ENCODE measurements around the gene MAFG.
"Not testable (repeated sequence)": the region's sequence is repeated elsewhere in the genome, so short reads cannot be mapped to it uniquely, and the experiment has no call there.

MAFG gene

GRCh38 chr17:81957691-81958432 lies 30.3 kb upstream of the MAFG start:
- no peak for DNase-seq

GRCh38 chr17:81956607-81957589 lies 29.4 kb upstream of the MAFG start:
- DNase-seq = no peak

GRCh38 chr17:81955756-81956544 lies 28.4 kb upstream of the MAFG start:
- no peak for DNase-seq

GRCh38 chr17:81955058-81955681 lies 27.6 kb upstream of the MAFG start:
- no peak for DNase-seq

GRCh38 chr17:81954131-81955057 lies 26.9 kb upstream of the MAFG start:
- no peak for DNase-seq

- not testable (repeated sequence) for DNase-seq
Measured at GRCh38 chr17:81953443-81953842, 25.9 kb upstream of the MAFG start.

GRCh38 chr17:81952792-81953228 lies 25.3 kb upstream of the MAFG start:
- DNase-seq = no peak

- DNase-seq = no peak
Measured at GRCh38 chr17:81951785-81952684, 24.5 kb upstream of the MAFG start.

GRCh38 chr17:81950501-81950900 lies 23.0 kb upstream of the MAFG start:
- no peak for DNase-seq

GRCh38 chr17:81948635-81949378 lies 21.3 kb upstream of the MAFG start:
- DNase-seq = no peak

- DNase-seq = no peak
Measured at GRCh38 chr17:81947189-81947588, 19.7 kb upstream of the MAFG start, which contains the start of gene MYADML2. Gene MYADML2 (minus strand): TSS chr17:81947233. CDS start chr17:81941741, 5,492 bp downstream.

- DNase-seq = no peak
Measured at GRCh38 chr17:81944858-81945257, 17.3 kb upstream of the MAFG start.

GRCh38 chr17:81942167-81942553 lies 14.6 kb upstream of the MAFG start:
- no peak for DNase-seq

GRCh38 chr17:81941484-81942166 lies 14.1 kb upstream of the MAFG start:
- DNase-seq = no peak

- no peak for DNase-seq
Measured at GRCh38 chr17:81940538-81941483, 13.3 kb upstream of the MAFG start.

GRCh38 chr17:81939881-81940385 lies 12.4 kb upstream of the MAFG start:
- no peak for DNase-seq

GRCh38 chr17:81939218-81939617 lies 11.7 kb upstream of the MAFG start:
- DNase-seq = no peak

Data from DMS 273 treated with DMSO at 0.1 percent for 48 hours (cell line).